Naive thymus-derived CD4-positive, alpha-beta T cell (primary cell): ENCODE measurements around the gene AMIGO1. TPM values are rescaled to one million over a fixed set of nuclear protein-coding genes. Genes with fewer than 3 reads are reported as not detected.

Experiments
- ATAC-seq: fragments of 150-1000 bp; cut with Tn5 transposase; 2 replicates; pipeline ENCODE4 v1.10.0; 2021; ENCODE audit warnings: mild to moderate bottlenecking, moderate library complexity
- CTCF ChIA-PET: fragments of 350-600 bp; sonication (Branson Sonifier 250); formaldehyde crosslinking; loops from one replicate; lab custom pipeline; 2021; ENCODE audit warnings: antibody characterized with exemption; lab: Charles Lee
- POLR2A ChIA-PET: fragments of 350-600 bp; sonication (Branson Sonifier 250); formaldehyde crosslinking; loops from one replicate; lab custom pipeline; 2021; ENCODE audit warnings: antibody characterized with exemption, inconsistent platforms; lab: Charles Lee
- DNase-seq, 9 donors: peaks; one replicate each; pipeline versions ENCODE4 v3.0.0 to v3.0.0-alpha.2; 2020 to 2022; ENCODE audit warnings: mixed read lengths in 1 of 9
- H3K27ac ChIP-seq: one replicate; pipeline ENCODE4 v1.7.0; 2013; ENCODE audit warnings: mild to moderate bottlenecking, low read depth, low read length, moderate library complexity
- H3K27me3 ChIP-seq, 2 donors: one replicate each; pipeline ENCODE4 v1.7.0; 2013; ENCODE audit warnings: low read length in 2 of 2, mild to moderate bottlenecking in 2 of 2, moderate library complexity in 2 of 2; ENCODE audit not compliant: control insufficient read depth in 2 of 2, insufficient read depth in 2 of 2
- H3K36me3 ChIP-seq, 3 experiments: 1 replicate in 2 of 3; 2 replicates in 1 of 3; pipeline ENCODE4 v1.7.0; 2013; ENCODE audit warnings: low read length in 3 of 3, mild to moderate bottlenecking in 3 of 3, moderate library complexity in 1 of 3; ENCODE audit not compliant: insufficient read depth in 3 of 3, control insufficient read depth in 2 of 3
- H3K4me1 ChIP-seq, 2 donors: one replicate each; pipeline ENCODE4 v1.7.0; 2013; ENCODE audit warnings: low read length in 2 of 2, mild to moderate bottlenecking in 2 of 2, moderate library complexity in 1 of 2; ENCODE audit not compliant: control insufficient read depth in 2 of 2, insufficient read depth in 2 of 2
- H3K4me3 ChIP-seq: 2 replicates; pipeline ENCODE4 v1.7.0; 2013; ENCODE audit warnings: mild to moderate bottlenecking, low read length
- H3K9me3 ChIP-seq, 3 experiments: 1 replicate in 2 of 3; 2 replicates in 1 of 3; pipeline ENCODE4 v1.7.0; 2013; ENCODE audit warnings: low read length in 3 of 3; ENCODE audit not compliant: control insufficient read depth in 2 of 3
- H3K27ac Mint-ChIP-seq, 9 donors: one replicate each; pipeline ENCODE4 v1.8.0; 2020 to 2022; ENCODE audit warnings: mixed read lengths in 9 of 9, mild to moderate bottlenecking in 8 of 9, moderate library complexity in 5 of 9, inconsistent platforms in 2 of 9
- H3K27me3 Mint-ChIP-seq, 5 donors: one replicate each; pipeline ENCODE4 v1.8.0; 2021 to 2022; ENCODE audit warnings: mixed read lengths in 5 of 5, mild to moderate bottlenecking in 1 of 5
- H3K36me3 Mint-ChIP-seq, 5 donors: one replicate each; pipeline ENCODE4 v1.8.0; 2020 to 2022; ENCODE audit warnings: mixed read lengths in 5 of 5, mild to moderate bottlenecking in 3 of 5, inconsistent platforms in 1 of 5
- H3K4me1 Mint-ChIP-seq, 7 donors: one replicate each; pipeline ENCODE4 v1.8.0; 2020 to 2022; ENCODE audit warnings: mixed read lengths in 7 of 7, mild to moderate bottlenecking in 3 of 7, inconsistent platforms in 1 of 7
- H3K4me3 Mint-ChIP-seq, 10 donors: one replicate each; pipeline ENCODE4 v1.8.0; 2020 to 2022; ENCODE audit warnings: mild to moderate bottlenecking in 10 of 10, mixed read lengths in 10 of 10, moderate library complexity in 6 of 10, inconsistent platforms in 2 of 10
- H3K9me3 Mint-ChIP-seq, 11 donors: one replicate each; pipeline ENCODE4 v1.8.0; 2020 to 2022; ENCODE audit warnings: mixed read lengths in 11 of 11, mild to moderate bottlenecking in 4 of 11, inconsistent platforms in 1 of 11, moderate library complexity in 1 of 11
- intact Hi-C, 2 donors: fragments of 100-400 bp; cut with micrococcal nuclease; formaldehyde crosslinking; loops; one replicate each; pipeline ENCODE4 v1.15.1; 2023
- polyA plus RNA-seq, 2 donors: library from polyadenylated mRNA; unstranded; fragments of 300-500 nt; fragmentation: Illumina TruSeq; gene quantifications; one replicate each; pipeline ENCODE4 v1.2.3, GENCODE V29; 2021
- total RNA-seq, 6 experiments: library from RNA in 5 of 6; stranded (reverse) in 5 of 6; gene quantifications; 1 replicate in 5 of 6; 2 replicates in 1 of 6; pipeline ENCODE4 v1.2.3 and lab custom pipeline; 2021 to 2026

Gene AMIGO1
- total and polyA plus RNA-seq, 7 experiments from 2014 or later = 2.9 to 42.2 (median 17.7) TPM

DNA sequence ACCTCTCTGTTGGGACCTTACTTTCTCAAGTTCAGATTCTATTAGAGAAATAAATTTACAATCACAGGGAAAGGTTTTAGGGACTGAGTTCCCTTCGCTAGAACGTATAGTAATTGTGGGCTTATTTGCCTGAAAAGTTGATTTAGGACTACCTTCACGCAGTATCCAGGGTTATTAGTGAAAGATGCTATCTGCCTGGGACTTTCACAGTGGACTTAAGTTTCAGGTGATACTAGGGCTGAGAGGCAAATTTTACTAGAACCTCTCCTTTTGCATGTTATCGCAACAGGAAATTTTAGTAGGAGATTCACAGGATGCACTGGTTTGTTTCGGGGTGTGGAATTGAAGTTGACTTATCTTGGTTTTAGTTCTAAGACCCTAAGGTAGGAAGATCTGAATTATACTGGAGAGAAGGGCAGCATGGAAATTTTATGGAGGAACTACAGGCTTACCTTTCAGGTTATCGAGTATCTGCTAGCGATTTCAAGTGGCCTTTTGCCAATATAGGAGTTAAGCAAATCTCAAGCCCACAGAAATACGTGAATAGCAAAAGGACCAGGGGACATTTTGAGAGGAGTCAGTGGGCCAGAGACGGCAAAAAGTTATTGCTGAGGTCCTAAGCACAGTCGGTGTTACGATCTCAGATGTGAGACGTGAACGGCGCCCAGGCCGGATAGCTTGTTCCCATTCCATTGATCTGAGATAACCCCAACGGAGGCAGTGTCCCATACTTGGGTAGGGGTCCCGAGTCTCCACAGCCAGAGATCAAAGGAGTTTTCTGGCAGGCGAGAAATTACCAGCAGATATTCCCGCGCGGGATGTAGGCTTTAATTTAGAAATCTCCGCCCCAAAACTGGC, 38.2 kb upstream of the AMIGO1 start:
- Histone ChIP-seq H3K9me3 (no peaks in the 10 kb centered on the region), H3K4me1 (peaks cover 25% of the 10 kb centered on the region in 2 donors), H3K36me3 (peaks cover 0 to 5% (median 0%) of the 10 kb centered on the region in 3 experiments), H3K27me3 (no peaks in the 10 kb centered on the region), H3K27ac (peak overlapping the region; percentile 93), H3K4me3 (peak overlapping the region; percentile 89)
- Mint-ChIP-seq H3K9me3 (peaks cover 0 to 3% (median 0%) of the 10 kb centered on the region in 11 donors), H3K27ac (peak overlapping the region; percentile 89 to 100 (median 99)), H3K27me3 (no peaks in the 10 kb centered on the region), H3K4me1 (peaks cover 26 to 66% (median 46%) of the 10 kb centered on the region in 7 donors), H3K4me3 (peak overlapping the region; percentile 90 to 99 (median 97)), H3K36me3 (peaks cover 0 to 6% (median 2%) of the 10 kb centered on the region in 5 donors)
- ChIA-PET POLR2A (interaction anchor here (0.7 to 3.1 kb wide), 33 partner anchors 11 to 1681 kb away, joined by 3 to 52 read pairs (median 5); partner anchors contain the start of genes AHCYL1, AMIGO1, AMPD2 and ATXN7L2), CTCF (interaction anchor here (0.8 to 21.5 kb wide), 18 partner anchors 15 to 437 kb away, joined by 3 to 1240 read pairs (median 5); partner anchors contain the start of genes AHCYL1, AMIGO1, AMPD2 and ATXN7L2)
- no peak for ATAC-seq
- peak in 3 of 9 donors; percentile 10 to 12 (median 11) for DNase-seq
- intact Hi-C loops = loop anchor here (1.0 to 5.0 kb wide), 19 partner anchors 15 to 1125 kb away; partner anchors contain the start of genes PSMA5 (in 2 of the 2), STRIP1 (in 2 of the 2), ATXN7L2 (in 1 of the 2) and GSTM1 (in 1 of the 2)

DNA sequence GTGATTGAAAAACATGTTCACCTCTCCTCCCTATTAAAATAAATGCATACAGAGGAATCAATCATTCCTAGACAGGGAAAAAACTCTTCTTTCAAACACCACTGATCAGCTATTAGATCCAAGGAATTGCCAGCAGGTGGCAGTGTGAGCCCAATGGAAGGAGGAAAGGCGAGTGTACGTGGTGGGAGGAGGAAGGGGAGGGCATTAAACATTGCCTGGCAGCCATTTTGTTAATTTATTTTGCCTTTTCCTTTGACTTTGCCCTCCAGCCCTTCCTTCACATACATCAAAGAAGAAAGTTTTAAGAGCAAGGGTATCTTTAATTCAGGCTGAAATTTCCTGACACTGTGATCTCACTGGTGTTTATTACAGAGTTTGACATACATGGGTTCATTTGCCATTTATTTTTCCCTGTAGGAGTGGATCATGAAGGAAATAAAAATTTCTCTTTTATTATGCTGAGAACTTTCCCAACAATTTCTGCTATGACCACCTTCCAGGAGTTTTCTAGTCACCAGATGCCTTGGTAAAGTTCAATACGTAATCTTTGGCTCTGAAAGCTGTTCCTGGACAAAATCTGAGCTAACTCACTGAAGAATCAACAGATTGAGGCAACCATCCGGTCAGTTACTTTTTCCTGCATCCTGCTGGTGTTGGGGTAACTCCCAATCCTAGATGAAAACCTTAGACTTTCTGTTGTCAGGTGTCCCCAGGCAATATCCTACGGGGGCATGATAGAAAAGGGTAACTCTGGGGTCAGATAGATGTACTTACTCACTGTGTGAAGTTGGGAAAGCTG, 37.0 kb upstream of the AMIGO1 start:
- Histone ChIP-seq H3K4me3 (peak overlapping the region; percentile 89), H3K4me1 (peaks cover 23 to 25% of the 10 kb centered on the region in 2 donors), H3K36me3 (peaks cover 0 to 5% (median 0%) of the 10 kb centered on the region in 3 experiments), H3K27me3 (no peaks in the 10 kb centered on the region), H3K27ac (peak overlapping the region; percentile 93), H3K9me3 (no peaks in the 10 kb centered on the region)
- no peaks in the 10 kb centered on the region for H3K27me3 Mint-ChIP-seq
- ChIA-PET POLR2A (interaction anchor here (0.7 to 2.3 kb wide), 14 partner anchors 9 to 438 kb away, joined by 3 to 14 read pairs (median 4); partner anchors contain the start of genes AHCYL1 and ATXN7L2), CTCF (interaction anchor here (0.6 to 21.5 kb wide), 22 partner anchors 9 to 513 kb away, joined by 3 to 1240 read pairs (median 4); partner anchors contain the start of genes AHCYL1, AMIGO1, AMPD2 and ATXN7L2)
- intact Hi-C loops = loop anchor here (1.0 to 5.0 kb wide), 8 partner anchors 52 to 666 kb away; partner anchors contain the start of genes AHCYL1 (in 2 of the 2), CYB561D1 (in 1 of the 2), GSTM1 (in 1 of the 2) and KCNC4 (in 1 of the 2)
- H3K4me3 Mint-ChIP-seq = peak overlapping the region; percentile 89 to 99 (median 97)
- H3K36me3 Mint-ChIP-seq = peaks cover 0 to 6% (median 1%) of the 10 kb centered on the region in 5 donors
- ATAC-seq (peak; percentile 76), DNase-seq (peak; percentile 63 to 90 (median 85))
- H3K9me3 Mint-ChIP-seq = peaks cover 0 to 3% (median 0%) of the 10 kb centered on the region in 11 donors
- peak overlapping the region; percentile 87 to 100 (median 99) for H3K27ac Mint-ChIP-seq
- H3K4me1 Mint-ChIP-seq = peaks cover 23 to 54% (median 40%) of the 10 kb centered on the region in 7 donors

DNA sequence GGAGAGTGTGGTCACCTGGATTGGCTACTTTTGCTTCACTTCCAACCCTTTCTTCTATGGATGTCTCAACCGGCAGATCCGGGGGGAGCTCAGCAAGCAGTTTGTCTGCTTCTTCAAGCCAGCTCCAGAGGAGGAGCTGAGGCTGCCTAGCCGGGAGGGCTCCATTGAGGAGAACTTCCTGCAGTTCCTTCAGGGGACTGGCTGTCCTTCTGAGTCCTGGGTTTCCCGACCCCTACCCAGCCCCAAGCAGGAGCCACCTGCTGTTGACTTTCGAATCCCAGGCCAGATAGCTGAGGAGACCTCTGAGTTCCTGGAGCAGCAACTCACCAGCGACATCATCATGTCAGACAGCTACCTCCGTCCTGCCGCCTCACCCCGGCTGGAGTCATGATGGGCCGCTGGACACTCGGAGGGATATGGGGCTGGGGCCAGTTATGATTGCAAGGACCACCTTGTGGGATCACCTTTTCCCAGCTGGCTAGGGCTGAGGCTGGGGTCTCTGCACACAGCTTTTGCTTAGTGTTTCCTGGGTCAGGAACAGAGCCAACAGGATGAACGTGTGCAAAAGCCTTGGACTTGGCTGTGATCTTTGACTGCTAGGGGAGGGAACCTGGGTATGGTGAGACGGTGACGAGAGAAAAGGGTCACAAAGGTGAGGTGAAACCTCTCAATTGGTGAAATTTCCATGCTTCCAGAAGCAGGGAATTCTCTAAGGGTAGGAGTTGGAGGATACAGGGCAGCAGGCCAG, 34.6 kb upstream of the AMIGO1 start:
- DNase-seq = no peak
- Mint-ChIP-seq H3K27me3 (no peaks in the 10 kb centered on the region), H3K9me3 (peaks cover 0 to 3% (median 0%) of the 10 kb centered on the region in 11 donors), H3K27ac (peak overlapping the region in 2 of 9 donors; percentile 56 to 57), H3K4me3 (no peak overlapping the region), H3K4me1 (peaks cover 6 to 31% (median 24%) of the 10 kb centered on the region in 7 donors), H3K36me3 (peaks cover 0 to 6% (median 0%) of the 10 kb centered on the region in 5 donors)
- no peaks in the 10 kb centered on the region for H3K9me3 ChIP-seq
- H3K4me3 ChIP-seq = no peak overlapping the region
- intact Hi-C loops = no loop called here
- no peak for ATAC-seq
- peaks cover 9 to 17% of the 10 kb centered on the region in 2 donors for H3K4me1 ChIP-seq
- H3K27me3 ChIP-seq = no peaks in the 10 kb centered on the region
- ChIA-PET POLR2A (interaction anchor here (1.1 to 1.2 kb wide), 3 partner anchors 82 to 96 kb away, joined by 3 read pairs; no protein-coding TSS in a partner anchor), CTCF (interaction anchor here (1.3 to 21.5 kb wide), 8 partner anchors 12 to 440 kb away, joined by 3 to 1240 read pairs (median 30); partner anchors contain the start of genes AHCYL1, AMIGO1, ATXN7L2 and CYB561D1)
- no peak overlapping the region for H3K27ac ChIP-seq
- peaks cover 0 to 5% (median 0%) of the 10 kb centered on the region in 3 experiments for H3K36me3 ChIP-seq

DNA sequence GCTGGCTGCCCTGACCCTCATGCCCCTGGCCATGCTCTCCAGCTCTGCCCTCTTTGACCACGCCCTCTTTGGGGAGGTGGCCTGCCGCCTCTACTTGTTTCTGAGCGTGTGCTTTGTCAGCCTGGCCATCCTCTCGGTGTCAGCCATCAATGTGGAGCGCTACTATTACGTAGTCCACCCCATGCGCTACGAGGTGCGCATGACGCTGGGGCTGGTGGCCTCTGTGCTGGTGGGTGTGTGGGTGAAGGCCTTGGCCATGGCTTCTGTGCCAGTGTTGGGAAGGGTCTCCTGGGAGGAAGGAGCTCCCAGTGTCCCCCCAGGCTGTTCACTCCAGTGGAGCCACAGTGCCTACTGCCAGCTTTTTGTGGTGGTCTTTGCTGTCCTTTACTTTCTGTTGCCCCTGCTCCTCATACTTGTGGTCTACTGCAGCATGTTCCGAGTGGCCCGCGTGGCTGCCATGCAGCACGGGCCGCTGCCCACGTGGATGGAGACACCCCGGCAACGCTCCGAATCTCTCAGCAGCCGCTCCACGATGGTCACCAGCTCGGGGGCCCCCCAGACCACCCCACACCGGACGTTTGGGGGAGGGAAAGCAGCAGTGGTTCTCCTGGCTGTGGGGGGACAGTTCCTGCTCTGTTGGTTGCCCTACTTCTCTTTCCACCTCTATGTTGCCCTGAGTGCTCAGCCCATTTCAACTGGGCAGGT, 33.9 kb upstream of the AMIGO1 start:
- H3K4me1 Mint-ChIP-seq = peaks cover 3 to 23% (median 19%) of the 10 kb centered on the region in 7 donors
- H3K27ac ChIP-seq = no peak overlapping the region
- H3K9me3 ChIP-seq = no peaks in the 10 kb centered on the region
- peaks cover 0 to 2% (median 0%) of the 10 kb centered on the region in 11 donors for H3K9me3 Mint-ChIP-seq
- H3K27me3 Mint-ChIP-seq = no peaks in the 10 kb centered on the region
- ATAC-seq (no peak), DNase-seq (no peak)
- H3K4me3 Mint-ChIP-seq = no peak overlapping the region
- H3K36me3 ChIP-seq = peaks cover 0 to under 1% (median 0%) of the 10 kb centered on the region in 3 experiments
- ChIA-PET POLR2A (interaction anchor here (1.2 kb wide), 1 partner anchor 91 kb away, joined by 3 read pairs; no protein-coding TSS in a partner anchor), CTCF (interaction anchor here (1.3 to 21.5 kb wide), 7 partner anchors 46 to 441 kb away, joined by 3 to 1240 read pairs (median 46); partner anchors contain the start of genes AHCYL1, AMIGO1, ATXN7L2 and CYB561D1)
- H3K36me3 Mint-ChIP-seq = peaks cover 0 to 1% (median 0%) of the 10 kb centered on the region in 5 donors
- H3K4me1 ChIP-seq = peaks cover 9 to 15% of the 10 kb centered on the region in 2 donors
- no peak overlapping the region for H3K4me3 ChIP-seq
- intact Hi-C loops = no loop called here
- H3K27ac Mint-ChIP-seq = no peak overlapping the region
- H3K27me3 ChIP-seq = no peaks in the 10 kb centered on the region

DNA sequence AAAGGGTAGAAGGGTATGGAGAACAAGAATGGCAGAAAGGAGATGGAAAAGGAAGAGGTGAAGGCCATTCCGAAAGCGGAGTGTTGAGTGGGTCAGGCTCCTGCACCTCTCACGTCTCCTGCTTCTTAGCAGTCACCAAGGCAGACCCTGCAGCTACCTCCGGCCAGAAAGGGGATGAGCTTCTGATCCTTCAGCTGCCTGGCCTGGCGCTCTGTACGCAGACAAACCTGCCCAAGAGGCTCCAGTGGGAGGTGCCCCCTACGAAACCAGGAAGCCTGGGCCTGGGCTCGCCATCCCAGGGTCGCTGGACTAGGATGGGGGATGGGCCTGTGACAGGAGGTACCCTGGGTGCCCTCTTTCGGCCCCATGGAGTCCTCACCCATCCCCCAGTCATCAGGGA, 33.1 kb upstream of the AMIGO1 start:
- POLR2A ChIA-PET = interaction anchor here (1.2 to 2.8 kb wide), 2 partner anchors 49 to 54 kb away, joined by 3 to 6 read pairs; partner anchors contain the start of gene CYB561D1
- DNase-seq = no peak
- Histone ChIP-seq H3K27ac (no peak overlapping the region), H3K4me1 (peaks cover 9 to 14% of the 10 kb centered on the region in 2 donors), H3K9me3 (no peaks in the 10 kb centered on the region), H3K4me3 (no peak overlapping the region), H3K36me3 (no peaks in the 10 kb centered on the region), H3K27me3 (no peaks in the 10 kb centered on the region)
- CTCF ChIA-PET = interaction anchor here (2.3 to 21.5 kb wide), 2 partner anchors 10 to 45 kb away, joined by 12 to 1240 read pairs; partner anchors contain the start of genes AMIGO1, ATXN7L2 and CYB561D1
- no peak for ATAC-seq
- Mint-ChIP-seq H3K4me1 (peaks cover 3 to 20% (median 18%) of the 10 kb centered on the region in 7 donors), H3K27me3 (no peaks in the 10 kb centered on the region), H3K9me3 (no peaks in the 10 kb centered on the region), H3K36me3 (no peaks in the 10 kb centered on the region), H3K27ac (peak overlapping the region in 1 of 9 donors; percentile 36), H3K4me3 (no peak overlapping the region)
- intact Hi-C loops = no loop called here
